SK-N-SH treated with all-trans-retinoic acid at 6 μM for 48 hours (cell line): ENCODE measurements around the gene PLD3.

ENCODE experiments used
- ATAC-seq: fragments of 200-7000 bp; cut with Tn5 transposase; 3 replicates; pipeline ENCODE4 v1.9.1; 2020; ENCODE audit warnings: mild to moderate bottlenecking, moderate library complexity
- BACH2 ChIP-seq: fragments of 250-450 bp; sonication (Bioruptor Pico); IDR thresholded peaks from 2 replicates; pipeline ENCODE4 v1.9.0; 2021; ENCODE audit warnings: mild to moderate bottlenecking, borderline replicate concordance
- CSDC2 ChIP-seq: fragments of 250-450 bp; sonication (Bioruptor Pico); IDR thresholded peaks from 2 replicates; pipeline ENCODE4 v1.5.0; 2020; ENCODE audit warnings: mild to moderate bottlenecking, moderate library complexity
- ESRRG ChIP-seq: fragments of 250-450 bp; sonication (Bioruptor Pico); IDR thresholded peaks from 2 replicates; pipeline ENCODE4 v1.6.1; 2021; ENCODE audit warnings: mild to moderate bottlenecking
- GLIS3 ChIP-seq: fragments of 250-450 bp; sonication (Bioruptor Pico); IDR thresholded peaks from 2 replicates; pipeline ENCODE4 v1.5.0; 2020; ENCODE audit warnings: mild to moderate bottlenecking, moderate library complexity
- ISL1 ChIP-seq: fragments of 250-450 bp; sonication (Bioruptor Pico); IDR thresholded peaks from 2 replicates; pipeline ENCODE4 v2.1.2; 2022; ENCODE audit warnings: mild to moderate bottlenecking, moderate library complexity
- OSR1 ChIP-seq: fragments of 250-450 bp; sonication (Bioruptor Pico); IDR thresholded peaks from 2 replicates; pipeline ENCODE4 v1.8.0; 2022; ENCODE audit warnings: moderate library complexity, mild to moderate bottlenecking, inconsistent platforms
- PPARA ChIP-seq: fragments of 250-450 bp; sonication (Bioruptor Pico); IDR thresholded peaks from 2 replicates; pipeline ENCODE4 v1.5.0; 2020; ENCODE audit warnings: mild to moderate bottlenecking, borderline replicate concordance
- RARB ChIP-seq: fragments of 250-450 bp; sonication (Bioruptor Pico); IDR thresholded peaks from 2 replicates; pipeline ENCODE4 v1.8.0; 2021; ENCODE audit warnings: mild to moderate bottlenecking, moderate library complexity
- TCF4 ChIP-seq: fragments of 250-450 bp; sonication (Bioruptor Pico); IDR thresholded peaks from 2 replicates; pipeline ENCODE4 v1.8.0; 2021; ENCODE audit warnings: mild to moderate bottlenecking, moderate library complexity, borderline replicate concordance
- TOX ChIP-seq: fragments of 250-450 bp; sonication (Bioruptor Pico); IDR thresholded peaks from 2 replicates; pipeline ENCODE4 v1.8.0; 2021; ENCODE audit warnings: mild to moderate bottlenecking, moderate library complexity, borderline replicate concordance
- ZFP3 ChIP-seq: fragments of 250-450 bp; sonication (Bioruptor Pico); IDR thresholded peaks from 2 replicates; pipeline ENCODE4 v1.5.0; 2020; ENCODE audit warnings: mild to moderate bottlenecking, moderate library complexity
- ZFP30 ChIP-seq: fragments of 450-650 bp; formaldehyde crosslinking; IDR thresholded peaks from 2 replicates; pipeline ENCODE4 v1.5.0; 2022; ENCODE audit warnings: mild to moderate bottlenecking, moderate library complexity
- ZNF565 ChIP-seq: fragments of 450-650 bp; formaldehyde crosslinking; conservative IDR thresholded peaks from 2 replicates; pipeline ENCODE4 v1.5.0; 2020; ENCODE audit warnings: low read depth, mild to moderate bottlenecking, moderate library complexity
- ZNF8 ChIP-seq: fragments of 450-650 bp; formaldehyde crosslinking; IDR thresholded peaks from 2 replicates; pipeline ENCODE4 v1.5.0; 2020; ENCODE audit warnings: mild to moderate bottlenecking, moderate library complexity
- TF ChIP-seq, protein P1 (sequence below): fragments of 250-450 bp; sonication (Bioruptor Pico); IDR thresholded peaks from 2 replicates; pipeline ENCODE4 v1.8.0; 2020; ENCODE audit warnings: mild to moderate bottlenecking, moderate library complexity, borderline replicate concordance
- TF ChIP-seq, protein P2 (sequence below): fragments of 250-450 bp; sonication (Bioruptor Pico); IDR thresholded peaks from 2 replicates; pipeline ENCODE4 v1.5.0; 2020; ENCODE audit warnings: mild to moderate bottlenecking, moderate library complexity
- TF ChIP-seq, protein P3 (sequence below): fragments of 250-450 bp; sonication (Bioruptor Pico); IDR thresholded peaks from 2 replicates; pipeline ENCODE4 v1.5.1; 2021; ENCODE audit warnings: mild to moderate bottlenecking, moderate library complexity
- TF ChIP-seq, protein P4 (sequence below): fragments of 250-450 bp; sonication (Bioruptor Pico); IDR thresholded peaks from 2 replicates; pipeline ENCODE4 v1.8.0; 2021; ENCODE audit warnings: low read depth, mild to moderate bottlenecking, moderate library complexity, borderline replicate concordance

PLD3 gene

DNA sequence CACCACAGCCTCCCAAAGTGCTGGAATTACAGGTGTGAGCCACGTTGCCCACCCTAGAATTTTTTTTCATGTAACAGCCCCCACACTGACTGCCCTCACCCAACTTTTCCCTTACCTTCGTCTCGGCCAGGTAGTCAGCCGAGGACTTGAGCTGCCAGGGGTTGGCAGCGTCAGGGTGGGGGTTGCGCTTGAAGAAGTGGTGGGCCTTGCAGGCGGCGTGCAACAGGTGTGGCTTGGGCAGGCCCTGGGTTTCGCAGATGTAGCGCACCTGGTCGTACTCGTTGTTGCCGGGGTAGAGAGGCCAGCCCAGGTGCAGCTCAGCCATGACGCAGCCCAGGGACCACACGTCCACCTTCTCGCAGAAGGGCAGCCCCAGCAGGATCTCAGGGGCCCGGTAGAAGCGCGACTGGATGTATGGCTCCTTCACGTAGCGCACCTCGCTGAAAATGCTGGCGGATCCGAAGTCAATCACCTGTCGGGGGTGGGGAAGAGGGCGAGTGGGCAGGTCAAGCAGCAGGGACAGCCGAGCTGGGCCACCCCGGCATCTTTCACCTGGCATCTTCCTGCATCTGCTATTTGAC lies 35.3 kb downstream of the PLD3 start:
- TF ChIP-seq GLIS3 (CRISPR knock-in tag) = no peak
- TF ChIP-seq ISL1 = no peak
- no peak for TF ChIP-seq TCF4 (CRISPR knock-in tag)

DNA sequence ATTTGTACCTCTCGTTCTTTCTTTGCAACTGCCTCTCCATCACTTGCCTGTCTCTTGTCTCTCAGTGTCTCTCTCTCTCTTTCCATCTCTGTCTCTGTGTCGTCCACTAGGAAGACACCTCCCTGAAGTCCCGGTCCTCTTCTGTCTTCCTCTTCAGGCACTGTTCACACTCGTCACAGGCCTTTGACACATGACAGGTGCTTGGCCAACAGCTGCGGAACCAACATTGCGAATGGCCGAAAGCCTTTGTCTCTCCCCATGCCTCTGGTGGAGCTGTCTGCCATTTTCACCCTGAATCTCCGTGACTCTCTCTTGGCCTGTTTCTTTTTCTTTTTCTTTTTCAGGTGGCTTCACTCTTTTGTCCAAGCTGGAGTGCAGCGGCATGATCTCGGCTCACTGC lies 38.7 kb downstream of the PLD3 start:
- no peak for ATAC-seq
- TF ChIP-seq, protein P1, sequence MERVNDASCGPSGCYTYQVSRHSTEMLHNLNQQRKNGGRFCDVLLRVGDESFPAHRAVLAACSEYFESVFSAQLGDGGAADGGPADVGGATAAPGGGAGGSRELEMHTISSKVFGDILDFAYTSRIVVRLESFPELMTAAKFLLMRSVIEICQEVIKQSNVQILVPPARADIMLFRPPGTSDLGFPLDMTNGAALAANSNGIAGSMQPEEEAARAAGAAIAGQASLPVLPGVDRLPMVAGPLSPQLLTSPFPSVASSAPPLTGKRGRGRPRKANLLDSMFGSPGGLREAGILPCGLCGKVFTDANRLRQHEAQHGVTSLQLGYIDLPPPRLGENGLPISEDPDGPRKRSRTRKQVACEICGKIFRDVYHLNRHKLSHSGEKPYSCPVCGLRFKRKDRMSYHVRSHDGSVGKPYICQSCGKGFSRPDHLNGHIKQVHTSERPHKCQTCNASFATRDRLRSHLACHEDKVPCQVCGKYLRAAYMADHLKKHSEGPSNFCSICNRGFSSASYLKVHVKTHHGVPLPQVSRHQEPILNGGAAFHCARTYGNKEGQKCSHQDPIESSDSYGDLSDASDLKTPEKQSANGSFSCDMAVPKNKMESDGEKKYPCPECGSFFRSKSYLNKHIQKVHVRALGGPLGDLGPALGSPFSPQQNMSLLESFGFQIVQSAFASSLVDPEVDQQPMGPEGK = no peak
- TF ChIP-seq ZNF565 (CRISPR knock-in tag) (no peak), RARB (CRISPR knock-in tag) (no peak), ISL1 (no peak), GLIS3 (CRISPR knock-in tag) (no peak)
- TF ChIP-seq, all 23 proteins: peak for 0

More for the DNA sequence above, 35.3 kb downstream of the PLD3 start:
- ATAC-seq = no peak

DNA sequence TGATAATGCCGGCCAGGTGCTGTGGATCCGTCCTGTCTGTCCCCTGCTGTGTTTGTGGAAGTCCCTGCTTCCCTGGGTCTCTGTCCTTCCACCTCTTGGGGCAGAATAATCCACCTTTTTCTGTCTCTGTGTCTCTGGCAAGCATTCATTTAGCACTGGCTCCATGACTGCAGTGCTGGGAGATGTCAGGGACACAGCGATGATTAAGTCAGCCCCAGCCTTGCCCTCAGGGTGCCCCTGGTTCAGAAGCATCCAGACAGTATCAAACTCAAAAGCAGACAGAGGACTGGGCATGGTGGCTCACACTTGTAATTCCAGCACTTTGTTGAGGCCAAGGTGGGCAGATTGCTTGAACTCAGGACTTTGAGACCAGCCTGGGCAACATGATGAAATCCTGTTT lies 40.0 kb downstream of the PLD3 start:
- no peak for ATAC-seq
- TF ChIP-seq RARB (CRISPR knock-in tag) = no peak
- TF ChIP-seq CSDC2 = no peak
- no peak for TF ChIP-seq ISL1
- TF ChIP-seq, protein P2, sequence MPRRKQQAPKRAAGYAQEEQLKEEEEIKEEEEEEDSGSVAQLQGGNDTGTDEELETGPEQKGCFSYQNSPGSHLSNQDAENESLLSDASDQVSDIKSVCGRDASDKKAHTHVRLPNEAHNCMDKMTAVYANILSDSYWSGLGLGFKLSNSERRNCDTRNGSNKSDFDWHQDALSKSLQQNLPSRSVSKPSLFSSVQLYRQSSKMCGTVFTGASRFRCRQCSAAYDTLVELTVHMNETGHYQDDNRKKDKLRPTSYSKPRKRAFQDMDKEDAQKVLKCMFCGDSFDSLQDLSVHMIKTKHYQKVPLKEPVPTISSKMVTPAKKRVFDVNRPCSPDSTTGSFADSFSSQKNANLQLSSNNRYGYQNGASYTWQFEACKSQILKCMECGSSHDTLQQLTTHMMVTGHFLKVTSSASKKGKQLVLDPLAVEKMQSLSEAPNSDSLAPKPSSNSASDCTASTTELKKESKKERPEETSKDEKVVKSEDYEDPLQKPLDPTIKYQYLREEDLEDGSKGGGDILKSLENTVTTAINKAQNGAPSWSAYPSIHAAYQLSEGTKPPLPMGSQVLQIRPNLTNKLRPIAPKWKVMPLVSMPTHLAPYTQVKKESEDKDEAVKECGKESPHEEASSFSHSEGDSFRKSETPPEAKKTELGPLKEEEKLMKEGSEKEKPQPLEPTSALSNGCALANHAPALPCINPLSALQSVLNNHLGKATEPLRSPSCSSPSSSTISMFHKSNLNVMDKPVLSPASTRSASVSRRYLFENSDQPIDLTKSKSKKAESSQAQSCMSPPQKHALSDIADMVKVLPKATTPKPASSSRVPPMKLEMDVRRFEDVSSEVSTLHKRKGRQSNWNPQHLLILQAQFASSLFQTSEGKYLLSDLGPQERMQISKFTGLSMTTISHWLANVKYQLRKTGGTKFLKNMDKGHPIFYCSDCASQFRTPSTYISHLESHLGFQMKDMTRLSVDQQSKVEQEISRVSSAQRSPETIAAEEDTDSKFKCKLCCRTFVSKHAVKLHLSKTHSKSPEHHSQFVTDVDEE (CRISPR knock-in tag) = no peak
- no peak for TF ChIP-seq ESRRG (CRISPR knock-in tag)
- TF ChIP-seq ZFP30 = no peak
- TF ChIP-seq OSR1 (CRISPR knock-in tag) = no peak
- TF ChIP-seq BACH2 (CRISPR knock-in tag) = no peak
- TF ChIP-seq, protein P3, sequence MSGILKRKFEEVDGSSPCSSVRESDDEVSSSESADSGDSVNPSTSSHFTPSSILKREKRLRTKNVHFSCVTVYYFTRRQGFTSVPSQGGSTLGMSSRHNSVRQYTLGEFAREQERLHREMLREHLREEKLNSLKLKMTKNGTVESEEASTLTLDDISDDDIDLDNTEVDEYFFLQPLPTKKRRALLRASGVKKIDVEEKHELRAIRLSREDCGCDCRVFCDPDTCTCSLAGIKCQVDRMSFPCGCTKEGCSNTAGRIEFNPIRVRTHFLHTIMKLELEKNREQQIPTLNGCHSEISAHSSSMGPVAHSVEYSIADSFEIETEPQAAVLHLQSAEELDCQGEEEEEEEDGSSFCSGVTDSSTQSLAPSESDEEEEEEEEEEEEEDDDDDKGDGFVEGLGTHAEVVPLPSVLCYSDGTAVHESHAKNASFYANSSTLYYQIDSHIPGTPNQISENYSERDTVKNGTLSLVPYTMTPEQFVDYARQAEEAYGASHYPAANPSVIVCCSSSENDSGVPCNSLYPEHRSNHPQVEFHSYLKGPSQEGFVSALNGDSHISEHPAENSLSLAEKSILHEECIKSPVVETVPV (CRISPR knock-in tag) = no peak

DNA sequence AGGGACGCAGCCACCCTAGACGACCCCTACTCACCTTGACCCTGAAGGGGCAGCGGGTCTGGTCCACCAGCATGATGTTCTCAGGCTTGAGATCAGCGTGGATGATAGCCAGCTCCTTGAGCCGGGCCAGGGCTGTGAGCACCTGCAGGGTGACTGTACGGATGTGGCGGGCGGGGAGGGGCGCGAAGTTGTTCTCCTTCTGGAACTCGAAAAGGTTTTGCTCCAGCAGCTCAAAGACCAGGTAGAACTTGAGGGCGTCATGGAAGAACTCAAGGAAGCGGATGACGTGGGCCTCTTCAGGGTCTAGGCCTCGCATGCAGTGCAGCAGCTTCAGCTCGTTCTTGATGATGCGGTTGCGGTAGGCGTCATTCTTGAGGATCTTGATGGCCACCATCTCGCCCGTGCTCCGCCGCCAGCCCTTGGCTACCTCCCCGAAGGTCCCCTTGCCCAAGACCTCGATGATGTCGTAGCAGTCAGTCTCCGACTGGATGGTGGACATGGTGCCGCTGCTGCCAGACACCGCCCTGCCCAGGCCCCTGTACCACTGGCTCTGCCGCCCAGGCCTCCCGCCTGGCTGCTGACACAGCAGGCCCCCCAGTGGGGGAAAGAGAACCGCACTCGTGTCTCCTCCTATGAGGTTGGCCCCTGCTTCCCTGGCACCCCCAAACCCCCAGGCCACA lies 41.0 kb downstream of the PLD3 start:
- ATAC-seq = no peak
- no peak for TF ChIP-seq PPARA
- no peak for TF ChIP-seq ZNF565 (CRISPR knock-in tag)
- TF ChIP-seq CSDC2 = no peak
- TF ChIP-seq OSR1 (CRISPR knock-in tag) = no peak
- no peak for TF ChIP-seq TOX (CRISPR knock-in tag)
- TF ChIP-seq, protein P4, sequence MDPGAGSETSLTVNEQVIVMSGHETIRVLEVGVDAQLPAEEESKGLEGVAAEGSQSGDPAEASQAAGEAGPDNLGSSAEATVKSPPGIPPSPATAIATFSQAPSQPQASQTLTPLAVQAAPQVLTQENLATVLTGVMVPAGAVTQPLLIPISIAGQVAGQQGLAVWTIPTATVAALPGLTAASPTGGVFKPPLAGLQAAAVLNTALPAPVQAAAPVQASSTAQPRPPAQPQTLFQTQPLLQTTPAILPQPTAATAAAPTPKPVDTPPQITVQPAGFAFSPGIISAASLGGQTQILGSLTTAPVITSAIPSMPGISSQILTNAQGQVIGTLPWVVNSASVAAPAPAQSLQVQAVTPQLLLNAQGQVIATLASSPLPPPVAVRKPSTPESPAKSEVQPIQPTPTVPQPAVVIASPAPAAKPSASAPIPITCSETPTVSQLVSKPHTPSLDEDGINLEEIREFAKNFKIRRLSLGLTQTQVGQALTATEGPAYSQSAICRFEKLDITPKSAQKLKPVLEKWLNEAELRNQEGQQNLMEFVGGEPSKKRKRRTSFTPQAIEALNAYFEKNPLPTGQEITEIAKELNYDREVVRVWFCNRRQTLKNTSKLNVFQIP (CRISPR knock-in tag) = no peak
- TF ChIP-seq GLIS3 (CRISPR knock-in tag) = no peak
- no peak for TF ChIP-seq ZFP3 (CRISPR knock-in tag)
- TF ChIP-seq ISL1 = no peak
- no peak for TF ChIP-seq ZNF8 (CRISPR knock-in tag)
- no peak for TF ChIP-seq ESRRG (CRISPR knock-in tag)
- no peak for TF ChIP-seq ZFP30
- TF ChIP-seq BACH2 (CRISPR knock-in tag) = no peak
